ENCODE data around the gene SPPL2B. TPM values are rescaled to one million over a fixed set of nuclear protein-coding genes. Genes with fewer than 3 reads are reported as not detected.

The SPPL2B gene
- total RNA-seq, 3 donors from 2014 or later = 119 to 177 (median 153) TPM

- ATAC-seq (peak; percentile 38), DNase-seq (peak in 1 of 3 donors; percentile 67)
- intact Hi-C loops (cut with DNase I, micrococcal nuclease) = loop anchor here in 1 of 2 donors (10.0 kb wide), 1 partner anchor 93 kb away; the partner anchor contains the start of genes PLEKHJ1 and SF3A2
- no peak for TF ChIP-seq CTCF (IDR thresholded peaks at IDR 0.05)
- no peaks in the 10 kb centered on the region for H3K9me3 ChIP-seq
- H3K4me1 ChIP-seq (ENCODE audit: low read depth) = peaks cover 46% of the 10 kb centered on the region
- no peaks in the 10 kb centered on the region for H3K36me3 ChIP-seq (ENCODE audit: low read depth)
- peak overlapping the region; percentile 98 for H3K4me3 ChIP-seq
Measured at GRCh38 chr19:2327773-2328400, 597 bp upstream of the SPPL2B start.

GRCh38 chr19:2329149-2329478 is 630 bp downstream of the SPPL2B start:
- TF ChIP-seq CTCF (IDR thresholded peaks at IDR 0.05) = no peak
- intact Hi-C loops (cut with DNase I, micrococcal nuclease) = loop anchor here in 1 of 2 donors (10.0 kb wide), 1 partner anchor 94 kb away; the partner anchor contains the start of genes PLEKHJ1 and SF3A2
- peaks cover 57% of the 10 kb centered on the region for H3K4me1 ChIP-seq (ENCODE audit: low read depth)
- H3K36me3 ChIP-seq (ENCODE audit: low read depth) = no peaks in the 10 kb centered on the region
- H3K4me3 ChIP-seq = peak overlapping the region; percentile 98
- DNase-seq (no peak), ATAC-seq (no peak)
- H3K9me3 ChIP-seq = no peaks in the 10 kb centered on the region

- intact Hi-C loops (cut with DNase I, micrococcal nuclease) = loop anchor here in 1 of 2 donors (10.0 kb wide), 1 partner anchor 95 kb away; the partner anchor contains the start of genes PLEKHJ1 and SF3A2
- H3K4me3 ChIP-seq = peak overlapping the region; percentile 98
- peak in 2 of 3 donors; percentile 36 to 55 for DNase-seq
- TF ChIP-seq CTCF (IDR thresholded peaks at IDR 0.05) = no peak
- H3K36me3 ChIP-seq (ENCODE audit: low read depth) = no peaks in the 10 kb centered on the region
- no peaks in the 10 kb centered on the region for H3K9me3 ChIP-seq
- H3K4me1 ChIP-seq (ENCODE audit: low read depth) = peaks cover 61% of the 10 kb centered on the region
- no peak for ATAC-seq
Measured at GRCh38 chr19:2329501-2329916, 1.0 kb downstream of the SPPL2B start.

GRCh38 chr19:2330255-2330631 is 1.8 kb downstream of the SPPL2B start:
- Histone ChIP-seq H3K9me3 (no peaks in the 10 kb centered on the region), H3K36me3 (ENCODE audit: low read depth) (no peaks in the 10 kb centered on the region), H3K4me3 (no peak overlapping the region), H3K4me1 (ENCODE audit: low read depth) (peaks cover 63% of the 10 kb centered on the region)
- no peak for DNase-seq
- ATAC-seq = no peak
- no peak for TF ChIP-seq CTCF (IDR thresholded peaks at IDR 0.05)
- intact Hi-C loops (cut with DNase I, micrococcal nuclease) = no loop called here

GRCh38 chr19:2330632-2331284 is 2.3 kb downstream of the SPPL2B start:
- peak; percentile 78 for ATAC-seq
- intact Hi-C loops (cut with DNase I, micrococcal nuclease) = no loop called here
- peak; percentile 91 to 95 (median 94) for DNase-seq
- no peak for TF ChIP-seq CTCF (IDR thresholded peaks at IDR 0.05)
- Histone ChIP-seq H3K36me3 (ENCODE audit: low read depth) (no peaks in the 10 kb centered on the region), H3K4me3 (no peak overlapping the region), H3K4me1 (ENCODE audit: low read depth) (peaks cover 63% of the 10 kb centered on the region), H3K9me3 (no peaks in the 10 kb centered on the region)

All from mucosa of descending colon (tissue), 3 donors.